ENCODE results near the gene LINC01488. TPM values are rescaled to one million over a fixed set of nuclear protein-coding genes. Genes with fewer than 3 reads are reported as not detected.

The LINC01488 gene
- total and polyA plus RNA-seq, 2 of the 13 experiments (the other 11 are each of a cell fraction or from before 2014, with no cell fraction given) = 0.26 to 0.58 TPM

GRCh38 chr11:69540118-69541000 lies 58.9 kb downstream of the LINC01488 start:
- no peak for TF ChIP-seq LBX2 (CRISPR knock-in tag; IDR thresholded peaks at IDR 0.05; ENCODE audit: borderline replicate concordance)
- peak; percentile 68; the same call in 1 of the 2 replicates for TF ChIP-seq HNRNPL (IDR thresholded peaks at IDR 0.05; ENCODE audit: low read depth, low read length)
- TF ChIP-seq RAD21 (CRISPR knock-in tag; IDR thresholded peaks at IDR 0.05) = 0 out of 2 replicates have a peak, but pooled peaks have one; percentile 28
- no TSS peak for BruUV-seq (replicated peaks)
- peak; percentile 26 for DNase-seq (ENCODE audit: low spot score)
- ChIA-PET POLR2A (no interaction called here), CTCF (ENCODE audit: low intra/inter-chr PET ratio, low total read pairs) (no interaction called here)
- ATAC-seq = peak; percentile 89
- Histone ChIP-seq H3K36me3 (replicated peaks in 1 of 2; ENCODE audit: control insufficient read depth in 1 of 2, insufficient read depth in 2 of 2, low read length in 2 of 2) (no peaks in the 10 kb centered on the region), H4K20me1 (ENCODE audit: insufficient read depth, low read length) (no peaks in the 10 kb centered on the region), H3K4me3 (replicated peaks in 1 of 3; ENCODE audit: insufficient read depth in 1 of 3, low read depth in 2 of 3, low read length in 3 of 3) (no peak overlapping the region), H2AFZ (ENCODE audit: low read length) (no peak overlapping the region), H3K9me3 (ENCODE audit: low read length) (no peaks in the 10 kb centered on the region), H3K4me2 (ENCODE audit: low read depth, low read length) (no peak overlapping the region), H3K27me3 (ENCODE audit: control insufficient read depth in 1 of 2, insufficient read depth in 2 of 2, low read length in 2 of 2) (peaks cover 6 to 43% of the 10 kb centered on the region in 2 experiments), H3K4me1 (ENCODE audit: insufficient read depth, low read length) (peaks cover 7% of the 10 kb centered on the region), H3K9ac (ENCODE audit: insufficient read depth, low read depth, low read length) (no peak overlapping the region), H3K27ac (ENCODE audit: extremely low read length, insufficient read depth, low read length) (no peak overlapping the region), H3K79me2 (ENCODE audit: insufficient read depth, low read length) (no peaks in the 10 kb centered on the region)
- no peak for FAIRE-seq
- in situ Hi-C loops (cut with HindIII; ENCODE audit: extremely low pct_ligation_motif_present, low pct_unique_long_range_greater_than_20kb) (no loop called here), intact Hi-C loops (cut with micrococcal nuclease; ENCODE audit: unreplicated experiment) (no loop called here)
- 67% methylated on average over 19 of the region's 30 CpGs for WGBS (ENCODE audit: low lambda C conversion rate)

GRCh38 chr11:69541001-69541285 lies 59.5 kb downstream of the LINC01488 start:
- WGBS (ENCODE audit: low lambda C conversion rate) = 74% methylated on average over 5 of the region's 5 CpGs
- TF ChIP-seq ZFAT (CRISPR knock-in tag; conservative IDR thresholded peaks at IDR 0.05) = no peak
- TF ChIP-seq FOXO4 (CRISPR knock-in tag; conservative IDR thresholded peaks at IDR 0.05) = no peak
- no peak for TF ChIP-seq ZNF660 (CRISPR knock-in tag; IDR thresholded peaks at IDR 0.05; ENCODE audit: borderline replicate concordance, low read depth)
- TF ChIP-seq SP1 (IDR thresholded peaks at IDR 0.05) = no peak
- TF ChIP-seq SP1 (CRISPR knock-in tag; IDR thresholded peaks at IDR 0.05) = no peak
- TF ChIP-seq ZBTB25 (CRISPR knock-in tag; IDR thresholded peaks at IDR 0.05) = no peak
- TF ChIP-seq ZNF343 (CRISPR knock-in tag; IDR thresholded peaks at IDR 0.05) = no peak
- no peak for TF ChIP-seq TRIM22 (IDR thresholded peaks at IDR 0.05)
- TF ChIP-seq ZNF639 (CRISPR knock-in tag; conservative IDR thresholded peaks at IDR 0.05) = no peak
- BruUV-seq (replicated peaks) = no TSS peak
- no peaks in the 10 kb centered on the region for H4K20me1 ChIP-seq (ENCODE audit: insufficient read depth, low read length)
- POLR2A ChIA-PET = no interaction called here
- peaks cover 7 to 49% of the 10 kb centered on the region in 2 experiments for H3K27me3 ChIP-seq (ENCODE audit: control insufficient read depth in 1 of 2, insufficient read depth in 2 of 2, low read length in 2 of 2)
- H3K36me3 ChIP-seq (replicated peaks in 1 of 2; ENCODE audit: control insufficient read depth in 1 of 2, insufficient read depth in 2 of 2, low read length in 2 of 2) = no peaks in the 10 kb centered on the region
- no peak overlapping the region for H3K9ac ChIP-seq (ENCODE audit: insufficient read depth, low read depth, low read length)
- no peaks in the 10 kb centered on the region for H3K79me2 ChIP-seq (ENCODE audit: insufficient read depth, low read length)
- no peaks in the 10 kb centered on the region for H3K9me3 ChIP-seq (ENCODE audit: low read length)
- no peak overlapping the region for H3K4me3 ChIP-seq (replicated peaks in 1 of 3; ENCODE audit: insufficient read depth in 1 of 3, low read depth in 2 of 3, low read length in 3 of 3)
- H3K4me1 ChIP-seq (ENCODE audit: insufficient read depth, low read length) = peaks cover 7% of the 10 kb centered on the region
- no peak overlapping the region for H3K27ac ChIP-seq (ENCODE audit: extremely low read length, insufficient read depth, low read length)
- DNase-seq (ENCODE audit: low spot score) (no peak), ATAC-seq (no peak), FAIRE-seq (no peak)
- in situ Hi-C loops (cut with HindIII; ENCODE audit: extremely low pct_ligation_motif_present, low pct_unique_long_range_greater_than_20kb) = no loop called here
- no peak overlapping the region for H3K4me2 ChIP-seq (ENCODE audit: low read depth, low read length)
- no peak overlapping the region for H2AFZ ChIP-seq (ENCODE audit: low read length)
- CTCF ChIA-PET (ENCODE audit: low intra/inter-chr PET ratio, low total read pairs) = no interaction called here
- intact Hi-C loops (cut with micrococcal nuclease; ENCODE audit: unreplicated experiment) = no loop called here
